NCI-H1105 (cell line): ENCODE results near the gene PSG11.
"Not testable (repeated sequence)": the region's sequence is repeated elsewhere in the genome, so short reads cannot be mapped to it uniquely, and the experiment has no call there.

Experiments
- DNase-seq: peaks from one replicate; lab custom pipeline; 2025; lab: John Stamatoyannopoulos, UW

Gene PSG11

GRCh38 chr19:42988206-42988605 lies 38.1 kb downstream of the PSG11 start:
- DNase-seq: not testable (repeated sequence)

GRCh38 chr19:42985588-42985987 lies 40.7 kb downstream of the PSG11 start:
- no peak for DNase-seq

GRCh38 chr19:42982111-42982510 lies 44.2 kb downstream of the PSG11 start:
- DNase-seq: not testable (repeated sequence)

GRCh38 chr19:42971451-42971850 lies 54.8 kb downstream of the PSG11 start:
- DNase-seq: not testable (repeated sequence)

- DNase-seq: no peak
Measured at GRCh38 chr19:42965176-42965575, 61.1 kb downstream of the PSG11 start.

GRCh38 chr19:42961119-42961518 lies 65.2 kb downstream of the PSG11 start:
- no peak for DNase-seq
